NCI-H2196 treated with DMSO at 0.1 percent for 48 hours (cell line): Measurements from ENCODE around the gene PIK3CA.

Experiments
- DNase-seq: peaks from one replicate; lab custom pipeline; 2025; ENCODE audit not compliant: unreplicated experiment; lab: John Stamatoyannopoulos, UW

The PIK3CA gene

DNA sequence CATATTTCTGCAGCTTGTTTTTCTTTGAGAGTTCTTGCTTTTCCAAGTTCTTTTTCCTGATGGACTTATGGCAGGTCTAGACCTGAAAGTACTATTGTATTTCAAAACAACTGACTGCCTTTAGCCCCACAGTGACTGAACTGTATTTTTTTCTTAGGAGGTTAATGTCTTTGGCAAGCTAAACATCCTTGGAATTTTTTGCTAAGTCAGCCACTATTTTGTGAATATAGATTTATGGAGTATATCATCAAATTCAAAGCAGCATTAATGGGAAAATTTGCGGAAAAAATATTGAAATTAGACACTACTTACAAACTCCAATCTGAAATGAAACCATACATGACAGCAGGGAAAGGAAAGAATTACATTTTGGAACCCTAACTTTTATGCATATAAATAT lies 8.6 kb downstream of the PIK3CA start:
- DNase-seq: no peak

DNA sequence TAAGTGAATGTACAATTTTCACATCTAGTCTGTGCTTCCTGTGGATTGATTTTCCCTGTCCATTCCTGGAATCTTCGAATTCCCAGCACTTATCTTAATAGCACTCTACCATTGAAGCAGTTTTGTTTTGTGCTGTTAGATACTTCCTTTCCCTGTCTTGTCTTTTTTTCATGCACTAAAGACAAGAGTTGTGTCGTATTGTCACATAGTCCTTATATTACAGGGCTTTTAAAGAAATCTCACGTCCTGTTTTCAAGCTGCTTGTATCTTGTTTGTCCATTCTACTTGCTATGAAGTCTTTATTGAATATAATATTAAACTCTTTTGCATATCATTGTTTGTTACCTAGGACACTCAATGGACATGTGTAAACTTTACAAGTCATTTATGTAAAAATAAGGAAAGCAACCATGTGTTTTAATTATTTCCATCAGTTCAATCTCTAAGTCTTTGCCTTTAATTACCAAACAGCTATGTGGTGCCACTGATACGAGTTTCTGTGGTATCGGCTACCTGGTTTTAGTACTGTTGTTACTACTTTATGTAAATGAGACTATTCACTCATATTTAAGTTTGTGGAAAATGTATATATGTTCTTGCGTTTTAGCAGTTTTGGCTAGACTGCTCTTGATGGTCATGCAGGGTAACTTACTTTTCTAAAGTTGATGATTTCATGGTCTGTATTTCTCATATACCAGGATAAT lies 10.3 kb downstream of the PIK3CA start:
- DNase-seq: no peak

DNA sequence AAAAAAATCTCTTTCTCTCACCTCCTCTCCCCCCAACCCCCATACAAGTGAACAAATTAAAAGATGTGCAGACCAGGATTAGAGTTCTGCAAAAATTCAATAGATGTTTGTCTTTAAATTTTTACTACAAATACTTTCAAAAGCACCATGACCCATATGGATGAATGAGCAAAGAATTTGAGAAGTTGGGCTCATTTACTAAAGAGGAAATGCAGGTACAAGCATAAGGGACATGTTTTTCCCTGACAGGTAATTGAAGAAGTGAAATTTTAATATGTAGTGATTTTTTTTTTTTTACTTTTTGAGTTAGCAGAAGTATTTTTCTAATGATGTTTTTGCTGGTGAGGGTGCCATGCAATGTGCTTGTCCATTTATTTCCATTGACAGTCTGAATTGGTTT lies 15.3 kb downstream of the PIK3CA start:
- DNase-seq: no peak

DNA sequence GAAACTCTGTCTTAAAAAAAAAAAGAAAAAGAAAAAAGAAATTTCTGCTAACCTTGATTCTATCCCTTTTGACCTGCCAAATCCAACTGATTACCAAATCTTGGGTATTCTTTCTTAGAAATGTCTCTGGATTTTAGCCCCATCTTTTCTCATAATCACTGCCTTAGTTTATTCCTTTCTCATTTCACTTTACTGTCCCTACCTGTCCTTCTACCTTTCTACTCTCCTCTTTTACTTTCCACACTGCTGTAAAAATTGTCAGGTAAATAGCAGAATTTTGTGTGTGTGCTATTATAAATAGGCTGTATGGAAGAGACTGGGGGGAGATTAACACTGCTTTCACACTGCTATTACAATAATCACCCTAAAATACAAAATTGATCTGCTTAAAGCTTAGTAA lies 16.7 kb downstream of the PIK3CA start:
- no peak for DNase-seq

DNA sequence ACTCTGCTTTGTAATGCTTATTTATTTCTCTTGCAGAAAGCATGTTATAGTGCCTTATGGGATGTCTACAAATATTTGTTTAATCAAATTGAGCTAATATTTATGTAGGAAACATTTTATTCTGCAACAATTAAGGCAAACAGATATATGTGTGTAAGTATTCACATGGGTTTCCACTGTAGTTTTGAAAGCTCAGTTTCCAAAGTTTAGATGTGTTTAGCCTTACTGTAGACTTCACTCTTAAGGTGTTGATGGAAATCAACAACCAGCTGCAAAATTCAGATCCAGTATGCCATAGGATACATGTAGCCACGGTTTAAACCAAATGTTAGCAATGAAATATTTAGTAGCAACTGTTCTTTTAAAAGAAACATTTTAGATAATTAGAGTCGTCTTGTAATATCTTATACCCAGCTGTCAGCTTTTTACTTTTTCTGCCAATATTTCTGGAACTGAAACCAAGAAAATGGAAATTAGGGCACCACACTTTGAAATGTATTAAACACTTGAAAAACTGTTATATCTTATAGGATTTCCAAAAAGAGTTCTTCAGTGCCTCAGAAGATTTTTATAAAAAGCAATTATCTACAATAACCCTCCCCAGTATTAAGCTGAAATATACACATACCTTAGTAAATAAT lies 18.5 kb downstream of the PIK3CA start:
- DNase-seq: no peak

DNA sequence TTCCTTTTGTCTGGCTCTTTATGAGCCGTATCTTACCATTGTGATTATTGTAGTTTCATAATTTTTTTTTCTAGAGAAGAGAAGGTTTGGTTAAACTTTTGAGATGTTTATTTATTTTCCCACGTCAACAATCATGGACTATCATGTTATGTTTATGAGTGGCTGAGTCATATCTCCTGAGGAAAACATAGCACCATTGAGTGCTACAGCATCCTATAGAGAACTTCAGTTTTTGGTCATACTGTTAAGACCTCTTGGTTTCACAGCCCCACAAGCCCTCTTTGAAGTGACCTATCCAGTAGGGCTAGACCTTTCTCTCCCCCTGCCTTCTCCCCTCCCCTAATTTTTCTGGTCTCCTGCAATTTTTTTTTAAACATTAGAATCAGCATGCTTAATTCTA lies 20.8 kb downstream of the PIK3CA start:
- no peak for DNase-seq

DNA sequence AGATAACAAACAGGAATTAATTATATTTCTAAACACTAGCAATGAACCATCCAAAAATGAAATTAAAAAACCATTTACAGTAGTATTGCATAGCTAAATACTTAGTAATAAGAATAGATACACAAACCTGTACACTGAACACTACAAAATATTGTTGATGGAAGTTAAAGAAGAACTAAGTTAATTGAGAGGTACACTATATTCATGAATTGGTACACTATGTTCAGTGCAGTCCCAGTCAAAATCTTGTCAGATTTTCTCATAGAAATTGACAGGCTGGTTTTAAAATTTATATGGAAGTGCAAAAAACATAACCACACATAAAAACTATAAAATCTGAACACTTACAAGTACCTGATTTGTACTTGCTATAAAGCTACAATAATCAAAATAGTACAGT lies 24.4 kb downstream of the PIK3CA start:
- no peak for DNase-seq

DNA sequence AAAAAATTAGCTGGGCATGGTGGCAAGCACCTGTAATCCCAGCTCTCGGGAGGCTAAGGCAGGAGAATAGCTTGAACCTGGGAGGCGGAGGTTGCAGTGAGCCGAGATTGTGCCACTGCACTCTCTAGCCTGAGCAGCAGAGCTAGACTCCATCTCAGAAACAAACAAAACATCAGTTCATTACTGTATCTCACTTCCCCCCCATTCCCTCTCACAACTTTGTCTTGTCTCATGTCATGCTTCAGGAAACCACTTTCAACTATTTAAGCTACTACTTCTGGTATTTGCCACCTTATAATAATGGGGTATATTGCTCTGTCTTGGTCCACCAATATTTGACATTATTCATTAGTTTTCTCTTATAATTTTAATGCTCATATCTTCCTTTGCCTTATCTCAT lies 26.2 kb downstream of the PIK3CA start:
- no peak for DNase-seq

DNA sequence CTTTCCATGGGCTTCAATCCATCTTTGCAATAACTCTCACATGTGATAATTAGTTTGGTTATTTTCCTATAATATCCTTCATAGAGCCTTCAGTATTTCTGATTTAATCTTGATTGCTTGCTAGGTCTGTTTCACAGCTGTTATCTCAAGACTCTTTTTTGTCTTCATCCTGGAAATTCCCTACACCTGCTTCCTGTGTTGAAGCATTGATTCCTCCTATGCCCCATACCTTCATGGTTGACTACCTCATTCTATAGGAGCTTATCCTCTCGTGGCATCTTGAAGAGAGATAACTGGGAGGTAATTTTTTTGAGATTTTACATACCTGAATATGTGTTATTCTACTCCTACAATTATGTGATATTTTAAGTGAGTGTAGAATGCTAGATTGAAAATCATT lies 26.7 kb downstream of the PIK3CA start:
- DNase-seq: no peak

DNA sequence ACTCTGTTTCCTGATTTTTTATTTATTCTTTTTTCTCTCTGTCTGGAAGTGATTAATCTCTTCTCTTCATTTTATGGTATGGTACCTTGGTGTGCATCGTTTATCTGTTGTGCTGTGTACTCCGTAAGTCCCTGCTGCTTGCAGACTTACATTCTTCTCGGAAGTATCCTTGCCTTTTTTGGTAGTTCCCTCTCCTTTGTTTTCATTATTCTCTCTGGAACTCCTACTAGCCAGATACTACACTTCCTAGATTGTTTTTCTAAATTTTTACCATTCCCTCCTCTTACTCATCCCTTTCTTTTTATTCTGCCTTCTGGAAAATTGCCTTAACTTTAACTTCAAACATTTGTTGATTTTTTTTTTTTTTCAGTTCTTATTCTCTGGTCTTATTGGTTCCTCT lies 27.2 kb downstream of the PIK3CA start:
- DNase-seq: no peak

DNA sequence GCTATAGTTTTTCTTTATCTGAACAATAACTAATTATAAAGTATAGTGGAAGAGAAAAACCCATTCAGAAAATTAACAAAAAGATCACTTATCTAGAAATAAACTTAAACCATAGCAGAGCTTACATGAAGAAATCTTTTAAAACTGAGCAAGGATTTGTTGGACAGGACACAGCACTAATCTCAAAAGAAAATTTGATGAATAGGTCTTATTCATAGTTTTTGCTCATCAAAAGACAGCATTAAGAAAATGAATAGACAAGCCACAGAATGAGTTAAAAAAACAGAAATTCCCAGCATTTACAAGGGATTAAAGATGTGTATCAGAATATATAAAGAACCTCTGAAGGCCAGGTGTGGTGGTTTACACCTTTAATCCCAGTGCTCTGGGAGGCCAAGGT lies 29.5 kb downstream of the PIK3CA start:
- DNase-seq: no peak

DNA sequence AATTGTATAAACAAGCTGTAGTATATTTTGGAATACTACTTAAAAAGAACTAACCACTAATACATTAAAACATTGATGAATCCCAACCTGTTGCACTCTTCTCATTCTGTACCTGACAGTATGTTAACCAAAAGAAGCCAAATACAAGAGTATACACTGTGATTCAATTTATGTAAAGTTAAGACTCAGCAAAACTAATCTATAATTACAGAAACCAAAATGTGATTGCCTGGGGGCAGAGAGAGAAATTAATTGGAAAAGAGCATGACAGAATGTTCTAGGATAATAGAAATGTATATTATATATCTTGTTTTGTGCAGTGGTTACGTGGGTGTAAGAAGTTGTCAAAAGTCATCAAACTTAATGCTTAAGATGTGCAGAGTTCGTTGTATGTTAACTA lies 31.1 kb downstream of the PIK3CA start:
- no peak for DNase-seq

DNA sequence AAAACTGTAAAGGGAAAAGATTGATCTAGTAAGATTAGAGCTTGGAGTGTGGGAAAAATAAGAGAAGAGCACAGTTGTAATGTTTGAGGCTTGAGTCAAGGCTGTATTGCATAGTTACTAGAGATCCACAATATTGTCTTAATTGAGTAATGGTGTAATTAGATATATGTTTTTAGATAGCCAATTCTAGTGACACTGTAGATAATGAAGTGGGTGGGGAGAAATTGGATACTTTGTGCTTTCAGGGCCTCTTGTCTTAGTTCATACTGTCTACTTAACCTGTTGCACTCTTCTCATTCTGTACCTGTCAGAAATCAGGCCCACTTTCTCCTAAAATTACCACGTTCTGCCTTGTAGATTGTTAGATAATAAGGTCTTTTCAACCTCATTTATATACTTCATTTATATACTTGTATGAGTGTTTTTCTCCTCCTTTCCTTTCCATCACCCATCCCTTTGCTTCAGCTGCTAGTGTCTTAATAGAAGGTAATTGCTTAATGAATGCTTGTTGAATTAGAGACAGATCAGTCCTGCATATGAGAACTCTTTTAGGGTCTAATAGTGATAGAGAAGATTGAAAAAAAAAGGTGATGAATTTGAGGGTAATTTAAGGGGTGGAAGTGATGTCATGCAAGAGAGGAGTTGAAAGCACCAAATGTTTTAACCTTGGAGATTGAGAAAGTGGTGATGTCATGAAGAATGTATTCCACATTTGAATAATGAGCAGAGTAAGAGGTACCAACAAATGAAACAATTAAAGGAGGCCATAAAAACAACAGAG lies 32.0 kb downstream of the PIK3CA start:
- no peak for DNase-seq

DNA sequence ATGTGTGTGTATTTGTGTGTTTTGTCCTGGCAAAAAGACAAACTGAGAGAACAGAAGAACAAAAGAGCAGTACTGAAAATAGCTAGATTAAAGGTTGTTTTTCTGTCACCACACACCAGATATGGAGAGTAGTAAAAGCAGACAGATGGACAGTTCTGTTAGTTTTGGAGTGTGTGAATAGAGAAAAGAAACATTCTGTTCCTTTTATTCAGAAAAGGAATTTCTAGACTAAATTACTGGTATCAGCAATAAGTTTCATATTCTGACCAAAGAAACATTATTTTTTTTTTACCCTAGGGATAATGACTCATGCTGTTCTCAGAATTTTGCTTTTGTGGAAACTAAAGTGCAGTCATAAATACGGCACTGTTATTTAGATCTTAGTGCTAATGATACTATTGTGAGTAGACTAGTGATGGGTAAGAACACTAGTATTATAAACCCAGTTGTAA lies 32.9 kb downstream of the PIK3CA start:
- no peak for DNase-seq

DNA sequence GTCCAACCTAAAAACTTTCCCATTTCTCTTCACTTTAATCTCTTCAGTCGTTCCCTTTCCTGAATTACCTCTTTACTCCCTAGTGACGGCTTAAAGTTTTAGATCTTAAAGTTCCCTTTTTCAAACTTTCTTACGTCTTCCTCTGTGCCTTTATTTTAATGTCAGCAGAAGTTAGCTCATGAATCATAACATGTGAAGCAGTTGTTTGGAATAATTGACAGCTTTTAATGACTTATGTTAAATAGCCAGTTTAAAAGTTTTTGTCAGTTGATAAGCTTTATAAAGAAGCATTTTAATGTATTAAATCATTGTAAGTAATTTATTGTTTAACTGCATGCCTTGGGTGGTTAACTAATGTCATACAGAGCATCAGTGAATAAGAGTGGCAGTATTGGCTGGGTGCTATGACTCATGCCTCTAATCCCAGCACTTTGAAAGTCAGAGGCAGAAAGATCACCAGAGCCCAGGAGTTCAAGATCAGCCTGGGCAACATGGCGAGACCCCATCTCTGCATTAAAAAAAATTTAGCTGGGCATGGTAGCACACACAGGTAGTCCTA lies 33.9 kb downstream of the PIK3CA start:
- no peak for DNase-seq

DNA sequence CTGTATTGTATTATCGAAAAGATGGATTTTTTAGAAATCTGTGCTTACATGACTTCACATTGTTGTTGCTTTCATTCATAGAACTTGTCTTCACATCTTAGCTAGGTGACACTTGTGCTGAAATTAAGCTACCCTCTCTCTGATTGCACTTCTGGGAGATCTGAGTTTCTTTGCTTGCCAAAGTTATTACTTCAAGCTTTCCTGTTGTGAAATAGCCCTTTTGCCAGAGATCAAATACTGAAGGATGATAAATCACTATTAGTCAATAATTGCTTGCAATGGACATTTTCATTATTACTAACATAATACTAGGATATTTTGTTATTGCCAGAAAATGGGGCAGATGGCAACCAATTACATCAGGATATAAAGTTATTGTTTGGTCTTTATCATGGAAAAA lies 34.7 kb downstream of the PIK3CA start:
- DNase-seq: no peak

DNA sequence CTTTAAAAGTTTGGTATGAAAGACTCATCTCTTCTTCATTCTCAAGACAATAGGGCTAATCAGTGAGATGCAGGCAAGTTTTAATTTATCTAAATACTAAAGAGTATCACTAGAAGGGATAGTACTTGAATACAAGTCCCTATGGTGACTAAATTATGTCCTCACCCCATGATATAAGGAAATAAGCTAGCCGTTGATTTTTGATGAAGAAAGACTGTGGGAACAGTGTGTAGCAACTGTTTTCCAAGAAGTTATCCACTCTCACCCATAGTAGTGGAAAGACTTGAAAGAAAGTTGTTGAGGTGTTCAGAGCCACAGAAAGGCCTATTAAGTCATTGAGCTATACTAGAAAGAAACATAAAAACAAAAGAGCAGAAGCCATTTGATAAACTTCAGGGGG lies 36.7 kb downstream of the PIK3CA start:
- no peak for DNase-seq

DNA sequence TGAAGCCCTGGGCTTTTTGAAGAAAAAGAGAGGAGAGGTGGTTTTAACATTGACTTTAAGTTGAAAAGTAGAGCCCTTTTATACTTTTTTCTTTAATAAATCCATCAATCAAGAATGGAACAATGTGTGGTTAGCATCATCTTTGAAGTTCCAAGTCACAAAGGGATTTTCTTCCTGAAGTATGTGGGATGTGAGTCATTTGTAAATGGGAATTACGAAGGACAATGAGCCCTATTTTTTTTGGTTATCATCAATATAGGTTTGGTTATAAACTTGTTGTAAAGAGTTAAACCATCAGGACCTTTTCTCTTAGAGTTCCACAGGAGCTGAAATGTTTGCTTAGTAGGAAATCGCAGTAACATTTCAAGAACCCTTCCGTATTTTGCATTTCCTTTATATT lies 38.3 kb downstream of the PIK3CA start:
- no peak for DNase-seq

DNA sequence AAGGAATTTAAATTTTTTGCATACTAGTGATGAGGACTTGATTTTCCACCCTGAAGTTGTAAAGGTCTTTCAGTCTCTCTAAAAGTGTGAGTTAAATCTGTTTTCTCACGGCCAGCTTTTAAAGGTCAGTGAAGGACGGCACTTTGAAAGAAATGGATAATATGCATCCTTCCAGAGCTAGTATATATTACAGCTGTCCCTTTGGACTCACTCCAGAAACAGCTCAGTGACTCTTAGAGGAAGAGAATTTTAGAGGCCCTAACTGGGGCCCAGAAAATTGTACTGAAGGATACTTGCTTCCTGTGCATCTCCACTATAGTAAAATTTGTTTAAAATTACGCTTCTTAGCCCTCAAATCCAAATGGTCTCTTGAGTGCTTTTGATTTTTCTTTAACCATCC lies 41.6 kb downstream of the PIK3CA start:
- no peak for DNase-seq

DNA sequence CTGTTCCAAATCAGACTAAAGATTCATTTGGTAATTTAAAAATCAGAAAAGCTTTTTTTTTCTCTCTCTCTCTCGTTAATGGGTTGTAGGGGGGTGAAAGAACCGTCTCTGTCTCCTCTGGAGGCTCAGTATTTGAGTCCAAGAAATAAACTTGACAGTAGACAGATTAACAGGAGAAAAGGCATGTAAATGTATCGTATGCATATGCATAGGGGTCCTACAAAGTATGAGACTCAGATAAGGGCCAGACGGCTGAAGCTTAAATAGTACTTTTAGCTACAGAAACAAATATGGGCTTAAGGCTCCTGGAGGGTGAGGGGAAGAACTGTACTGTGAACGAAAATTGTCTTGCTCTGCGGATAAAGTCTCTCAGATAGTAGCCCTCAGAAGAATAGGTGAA lies 42.4 kb downstream of the PIK3CA start:
- DNase-seq: no peak

DNA sequence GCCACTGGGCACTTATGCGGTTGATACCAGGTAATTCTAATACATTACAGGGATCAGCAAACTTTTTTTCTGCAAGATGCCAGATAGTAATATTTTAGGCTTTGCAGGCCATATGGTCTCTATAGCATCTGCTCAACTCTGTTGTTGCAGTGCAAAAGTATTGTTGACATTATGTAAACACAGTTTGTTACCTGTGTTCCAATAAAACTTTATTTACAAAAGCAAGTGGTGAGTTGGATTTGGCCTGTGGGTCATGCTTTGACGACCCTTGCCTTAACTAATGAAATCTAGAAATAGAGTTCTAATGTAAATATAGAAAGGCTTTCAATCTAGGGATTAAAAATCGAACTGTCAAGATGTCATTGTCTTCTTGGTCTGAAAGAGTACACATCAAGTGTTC lies 44.4 kb downstream of the PIK3CA start:
- DNase-seq: no peak

DNA sequence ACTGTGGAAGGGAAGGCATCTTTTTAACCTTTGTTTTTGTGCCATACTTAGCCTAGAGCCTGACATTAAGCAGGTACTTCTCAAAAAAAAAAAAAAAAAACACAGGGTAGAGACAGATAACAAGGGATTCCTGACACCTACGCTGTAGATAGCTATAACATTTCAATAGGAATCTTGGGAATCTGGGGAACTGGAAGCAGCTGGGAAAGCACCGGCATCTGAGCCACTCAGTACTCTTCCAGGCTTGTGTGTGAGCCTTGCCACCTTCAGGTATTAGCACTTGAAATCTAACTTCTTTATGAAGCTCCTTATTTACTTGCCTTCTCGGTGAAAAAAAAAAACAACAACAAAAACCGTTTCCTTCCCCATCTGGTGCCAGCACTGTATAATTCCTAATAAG lies 46.8 kb downstream of the PIK3CA start:
- DNase-seq: no peak
